ENCODE results near the gene SSC5D.

DNA sequence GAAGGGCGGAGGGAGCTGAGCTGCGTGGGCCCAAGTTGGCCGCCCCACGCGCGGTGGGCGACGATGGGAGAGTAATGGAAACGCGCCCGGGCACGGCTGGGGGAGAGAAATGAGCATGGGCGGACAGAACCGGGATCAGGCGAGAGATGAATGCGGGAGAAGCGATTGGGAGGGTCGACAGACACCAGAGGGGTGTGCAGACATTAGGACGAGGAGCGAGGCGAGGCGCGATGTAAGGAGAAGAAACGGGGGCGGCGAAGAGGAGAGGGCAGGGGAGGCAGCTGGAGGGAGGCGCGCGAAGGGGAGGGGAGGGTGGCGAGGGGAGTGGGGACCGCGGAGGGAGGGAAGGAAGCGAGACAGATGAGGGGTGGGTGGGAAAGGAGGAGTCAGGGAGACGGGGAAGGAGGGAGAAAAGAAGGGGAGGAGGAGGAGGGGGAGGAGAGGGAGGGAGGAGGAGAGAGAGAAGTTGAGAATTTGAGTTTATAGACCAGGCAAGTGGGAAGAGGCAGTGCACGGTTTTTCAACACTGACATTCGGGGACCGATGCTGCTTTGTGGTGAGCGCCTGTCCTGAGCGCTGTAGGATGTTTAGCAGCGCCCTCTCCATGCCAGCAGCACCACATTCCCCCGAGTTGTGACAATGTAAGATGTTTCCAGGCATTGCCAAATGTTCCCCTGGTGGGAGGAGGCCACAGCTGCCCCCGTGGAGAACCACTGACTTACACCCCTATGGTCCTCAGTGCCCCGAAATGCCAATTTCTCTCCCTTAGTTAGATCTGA lies 45.0 kb upstream of the SSC5D start, which contains the start of gene SHISA7:
- TF ChIP-seq, protein P1, sequence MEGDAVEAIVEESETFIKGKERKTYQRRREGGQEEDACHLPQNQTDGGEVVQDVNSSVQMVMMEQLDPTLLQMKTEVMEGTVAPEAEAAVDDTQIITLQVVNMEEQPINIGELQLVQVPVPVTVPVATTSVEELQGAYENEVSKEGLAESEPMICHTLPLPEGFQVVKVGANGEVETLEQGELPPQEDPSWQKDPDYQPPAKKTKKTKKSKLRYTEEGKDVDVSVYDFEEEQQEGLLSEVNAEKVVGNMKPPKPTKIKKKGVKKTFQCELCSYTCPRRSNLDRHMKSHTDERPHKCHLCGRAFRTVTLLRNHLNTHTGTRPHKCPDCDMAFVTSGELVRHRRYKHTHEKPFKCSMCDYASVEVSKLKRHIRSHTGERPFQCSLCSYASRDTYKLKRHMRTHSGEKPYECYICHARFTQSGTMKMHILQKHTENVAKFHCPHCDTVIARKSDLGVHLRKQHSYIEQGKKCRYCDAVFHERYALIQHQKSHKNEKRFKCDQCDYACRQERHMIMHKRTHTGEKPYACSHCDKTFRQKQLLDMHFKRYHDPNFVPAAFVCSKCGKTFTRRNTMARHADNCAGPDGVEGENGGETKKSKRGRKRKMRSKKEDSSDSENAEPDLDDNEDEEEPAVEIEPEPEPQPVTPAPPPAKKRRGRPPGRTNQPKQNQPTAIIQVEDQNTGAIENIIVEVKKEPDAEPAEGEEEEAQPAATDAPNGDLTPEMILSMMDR (conservative IDR thresholded peaks at IDR 0.05 in 1 of 2, IDR thresholded peaks at IDR 0.05 in 1 of 2; ENCODE audit: low read depth in 1 of 2, low read length in 2 of 2): no peak
- peak; percentile 97 for TF ChIP-seq EZH2 (IDR thresholded peaks at IDR 0.05; ENCODE audit: low read length, missing control alignments)

All from fibroblast of lung (primary cell).